ENCODE results near the gene AMOT.
"Not testable (repeated sequence)": the region's sequence is repeated elsewhere in the genome, so short reads cannot be mapped to it uniquely, and the experiment has no call there.

Gene AMOT

DNA sequence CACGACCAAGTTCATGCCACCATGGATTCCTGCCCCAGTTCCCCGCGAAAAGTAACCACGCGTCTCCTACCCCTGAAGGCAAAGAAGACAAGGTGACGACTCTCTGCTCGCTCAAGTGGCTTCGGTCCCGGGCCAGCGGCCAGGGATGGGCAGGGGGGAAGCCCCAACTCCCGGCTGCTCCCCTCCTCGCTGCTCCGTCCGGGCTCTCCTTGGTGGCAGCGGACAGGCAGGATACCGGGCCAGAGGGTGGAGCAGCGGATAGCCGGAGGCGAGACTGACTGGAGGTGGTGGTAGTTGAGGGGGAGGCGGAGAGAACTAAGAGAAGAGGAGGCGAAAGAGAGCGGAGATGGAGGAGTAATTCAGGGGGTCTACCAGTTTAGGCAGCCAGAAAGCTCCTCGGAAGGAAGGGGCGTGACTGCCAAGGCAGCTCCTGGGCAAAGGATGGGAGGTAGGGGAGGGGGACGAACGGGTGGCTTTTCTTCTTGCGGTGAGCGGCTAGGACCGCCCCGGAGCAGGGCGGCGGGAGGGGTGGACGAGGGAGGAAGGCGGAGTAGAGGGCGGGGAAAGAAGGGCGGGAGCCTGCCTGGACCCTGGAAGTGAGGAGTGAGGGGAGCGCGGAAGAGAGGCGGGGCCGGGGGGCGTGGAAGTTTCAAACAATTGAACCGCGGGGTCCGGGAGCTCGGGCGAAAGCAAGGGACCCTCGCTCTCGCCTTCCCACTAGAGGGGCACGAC, at the start of gene AMOT:
Gene AMOT, minus strand, starts transcription at position 450 of the 732 bp plus-strand sequence. CDS start 17,705 bp downstream, outside the sequence.
- no peaks in the 10 kb centered on the region for H3K36me3 ChIP-seq (replicated peaks)
- in situ Hi-C loops (cut with MboI; ENCODE audit: low sequenced_read_pairs) = no loop called here
- DNase-seq (ENCODE audit: low spot score in 2 of 2) = peak; percentile 96 to 99
- H3K4me3 ChIP-seq = peak within 1 kb of the TSS; percentile 78
- H3K4me1 ChIP-seq = peaks cover 59% of the 10 kb centered on the region
- no peaks in the 10 kb centered on the region for H3K27me3 ChIP-seq (ENCODE audit: low read depth)
- H3K9me3 ChIP-seq = no peaks in the 10 kb centered on the region

- in situ Hi-C loops (cut with MboI; ENCODE audit: low sequenced_read_pairs) = no loop called here
- H3K4me1 ChIP-seq = no peaks in the 10 kb centered on the region
- no peaks in the 10 kb centered on the region for H3K9me3 ChIP-seq
- no peak overlapping the region for H3K4me3 ChIP-seq
- H3K36me3 ChIP-seq (replicated peaks) = no peaks in the 10 kb centered on the region
- no peaks in the 10 kb centered on the region for H3K27me3 ChIP-seq (ENCODE audit: low read depth)
- DNase-seq (ENCODE audit: low spot score in 2 of 2) = no peak
These were observed 48.8 kb upstream of the AMOT start for GRCh38 chrX:112889400-112889799.

GRCh38 chrX:112888916-112889315, 48.3 kb upstream of the AMOT start:
- H3K9me3 ChIP-seq = no peaks in the 10 kb centered on the region
- no peak for DNase-seq (ENCODE audit: low spot score in 2 of 2)
- no peak overlapping the region for H3K4me3 ChIP-seq
- no peaks in the 10 kb centered on the region for H3K4me1 ChIP-seq
- H3K36me3 ChIP-seq (replicated peaks) = no peaks in the 10 kb centered on the region
- in situ Hi-C loops (cut with MboI; ENCODE audit: low sequenced_read_pairs) = no loop called here
- no peaks in the 10 kb centered on the region for H3K27me3 ChIP-seq (ENCODE audit: low read depth)

- no peaks in the 10 kb centered on the region for H3K36me3 ChIP-seq (replicated peaks)
- in situ Hi-C loops (cut with MboI; ENCODE audit: low sequenced_read_pairs) = no loop called here
- H3K27me3 ChIP-seq (ENCODE audit: low read depth) = no peaks in the 10 kb centered on the region
These were observed 37.1 kb upstream of the AMOT start for GRCh38 chrX:112877771-112878173.

GRCh38 chrX:112874614-112875013, 34.0 kb upstream of the AMOT start:
- H3K9me3 ChIP-seq = no peaks in the 10 kb centered on the region
- H3K27me3 ChIP-seq (ENCODE audit: low read depth) = no peaks in the 10 kb centered on the region
- in situ Hi-C loops (cut with MboI; ENCODE audit: low sequenced_read_pairs) = no loop called here
- H3K4me3 ChIP-seq = no peak overlapping the region
- H3K4me1 ChIP-seq = peaks cover 47% of the 10 kb centered on the region
- no peak for DNase-seq (ENCODE audit: low spot score in 2 of 2)
- H3K36me3 ChIP-seq (replicated peaks) = no peaks in the 10 kb centered on the region

More at GRCh38 chrX:112877771-112878173, 37.1 kb upstream of the AMOT start:
- DNase-seq (ENCODE audit: low spot score in 2 of 2) = peak; percentile 46 to 82
- Histone ChIP-seq H3K9me3 (no peaks in the 10 kb centered on the region), H3K4me1 (peaks cover 47% of the 10 kb centered on the region), H3K4me3 (no peak overlapping the region)

DNA sequence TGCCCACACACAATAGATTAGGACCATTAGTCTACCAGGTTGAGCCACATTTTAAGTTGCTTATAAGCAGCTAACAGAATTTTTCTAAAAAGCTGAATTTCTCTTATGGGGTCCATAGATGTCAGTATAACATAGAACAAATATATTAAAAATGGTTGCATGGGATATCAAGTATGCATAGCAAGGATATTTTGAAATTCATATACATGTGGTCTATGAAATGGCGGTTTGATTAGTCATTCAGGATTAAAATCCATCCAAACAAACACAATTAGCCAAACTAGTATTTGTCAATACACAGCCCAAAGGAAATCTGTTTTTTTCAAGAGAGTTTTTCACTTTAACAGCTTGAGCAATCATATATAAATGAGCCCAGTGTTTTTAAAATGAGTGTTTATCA, 33.5 kb upstream of the AMOT start:
- no peaks in the 10 kb centered on the region for H3K9me3 ChIP-seq
- H3K4me1 ChIP-seq = peaks cover 45% of the 10 kb centered on the region
- H3K36me3 ChIP-seq (replicated peaks) = no peaks in the 10 kb centered on the region
- peak in 1 of 2 experiments; percentile 49 for DNase-seq (ENCODE audit: low spot score in 2 of 2)
- H3K27me3 ChIP-seq (ENCODE audit: low read depth) = no peaks in the 10 kb centered on the region
- H3K4me3 ChIP-seq = no peak overlapping the region
- in situ Hi-C loops (cut with MboI; ENCODE audit: low sequenced_read_pairs) = no loop called here

- Histone ChIP-seq H3K9me3 (no peaks in the 10 kb centered on the region), H3K36me3 (replicated peaks) (no peaks in the 10 kb centered on the region), H3K4me1 (peaks cover 9% of the 10 kb centered on the region), H3K27me3 (ENCODE audit: low read depth) (no peaks in the 10 kb centered on the region), H3K4me3 (no peak overlapping the region)
- no peak for DNase-seq (ENCODE audit: low spot score in 2 of 2)
- in situ Hi-C loops (cut with MboI; ENCODE audit: low sequenced_read_pairs) = no loop called here
These were observed 28.0 kb upstream of the AMOT start for GRCh38 chrX:112868586-112868985.

GRCh38 chrX:112867570-112867969, 26.9 kb upstream of the AMOT start:
- Histone ChIP-seq H3K9me3 (no peaks in the 10 kb centered on the region), H3K4me1 (peaks cover 9% of the 10 kb centered on the region), H3K36me3 (replicated peaks) (no peaks in the 10 kb centered on the region), H3K27me3 (ENCODE audit: low read depth) (no peaks in the 10 kb centered on the region), H3K4me3 (no peak overlapping the region)
- in situ Hi-C loops (cut with MboI; ENCODE audit: low sequenced_read_pairs) = no loop called here
- peak in 1 of 2 experiments; percentile 19 for DNase-seq (ENCODE audit: low spot score in 2 of 2)

DNA sequence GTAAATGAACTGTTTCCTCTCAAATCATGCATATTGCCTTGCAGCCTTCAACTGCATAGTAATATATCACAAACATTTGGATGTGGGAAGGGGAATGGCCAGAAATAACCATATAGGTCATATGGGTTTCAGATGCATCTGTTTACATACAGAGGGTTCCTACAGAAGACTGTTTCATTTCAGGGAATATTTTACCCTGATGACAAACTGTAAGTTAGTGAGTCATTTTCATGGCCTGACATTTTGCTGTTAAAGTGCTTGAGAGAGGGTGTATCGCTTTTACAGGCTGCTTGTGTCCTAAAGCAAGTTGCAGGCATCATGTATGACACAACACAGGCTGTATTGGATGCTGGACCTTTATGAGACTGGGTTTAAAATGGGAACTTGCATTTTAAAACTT, 25.5 kb upstream of the AMOT start:
- in situ Hi-C loops (cut with MboI; ENCODE audit: low sequenced_read_pairs) = no loop called here
- DNase-seq (ENCODE audit: low spot score in 2 of 2) = no peak
- no peaks in the 10 kb centered on the region for H3K36me3 ChIP-seq (replicated peaks)
- H3K27me3 ChIP-seq (ENCODE audit: low read depth) = no peaks in the 10 kb centered on the region
- H3K4me3 ChIP-seq = no peak overlapping the region
- H3K9me3 ChIP-seq = no peaks in the 10 kb centered on the region
- peaks cover 9% of the 10 kb centered on the region for H3K4me1 ChIP-seq

DNA sequence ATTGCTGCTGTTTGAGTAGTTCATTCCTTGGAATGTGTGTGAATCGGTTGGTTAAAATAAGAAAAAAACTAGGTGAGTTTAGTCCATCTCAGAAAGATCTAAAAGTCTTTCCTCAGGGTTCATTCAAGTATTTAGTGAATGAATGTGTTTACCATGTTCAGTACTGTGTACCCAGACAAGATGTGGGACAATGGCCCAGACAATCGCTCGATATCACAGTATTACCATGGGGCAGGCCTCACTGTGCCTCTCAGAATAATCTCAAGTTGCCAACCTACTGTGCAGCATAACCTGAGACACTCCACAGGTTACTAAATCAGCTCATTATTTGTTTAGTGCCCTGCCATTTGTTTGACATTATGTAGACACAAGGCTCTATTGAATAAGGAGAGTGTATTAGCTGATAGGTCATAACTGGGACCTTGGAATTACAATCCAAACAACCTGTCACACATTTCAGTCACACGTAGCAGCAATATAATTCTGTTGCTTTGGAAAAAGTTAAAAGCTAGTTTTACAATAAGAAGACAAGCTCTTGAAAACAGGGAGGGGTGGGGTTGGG, 24.9 kb upstream of the AMOT start:
- in situ Hi-C loops (cut with MboI; ENCODE audit: low sequenced_read_pairs) = no loop called here
- DNase-seq (ENCODE audit: low spot score in 2 of 2) = peak; percentile 30 to 74

GRCh38 chrX:112863850-112864249, 23.2 kb upstream of the AMOT start:
- H3K4me1 ChIP-seq = peaks cover 9% of the 10 kb centered on the region
- in situ Hi-C loops (cut with MboI; ENCODE audit: low sequenced_read_pairs) = no loop called here
- no peaks in the 10 kb centered on the region for H3K9me3 ChIP-seq
- H3K36me3 ChIP-seq (replicated peaks) = no peaks in the 10 kb centered on the region
- H3K4me3 ChIP-seq = no peak overlapping the region
- no peaks in the 10 kb centered on the region for H3K27me3 ChIP-seq (ENCODE audit: low read depth)
- DNase-seq (ENCODE audit: low spot score in 2 of 2) = no peak

More for the DNA sequence above, 24.9 kb upstream of the AMOT start:
- Histone ChIP-seq H3K27me3 (ENCODE audit: low read depth) (no peaks in the 10 kb centered on the region), H3K9me3 (no peaks in the 10 kb centered on the region), H3K36me3 (replicated peaks) (no peaks in the 10 kb centered on the region), H3K4me1 (peaks cover 9% of the 10 kb centered on the region), H3K4me3 (no peak overlapping the region)

GRCh38 chrX:112857478-112857878, 16.8 kb upstream of the AMOT start:
- DNase-seq (ENCODE audit: low spot score in 2 of 2) = no peak
- Histone ChIP-seq H3K9me3 (no peaks in the 10 kb centered on the region), H3K4me3 (no peak overlapping the region), H3K36me3 (replicated peaks) (no peaks in the 10 kb centered on the region), H3K27me3 (ENCODE audit: low read depth) (no peaks in the 10 kb centered on the region), H3K4me1 (peaks cover 8% of the 10 kb centered on the region)
- in situ Hi-C loops (cut with MboI; ENCODE audit: low sequenced_read_pairs) = no loop called here

DNA sequence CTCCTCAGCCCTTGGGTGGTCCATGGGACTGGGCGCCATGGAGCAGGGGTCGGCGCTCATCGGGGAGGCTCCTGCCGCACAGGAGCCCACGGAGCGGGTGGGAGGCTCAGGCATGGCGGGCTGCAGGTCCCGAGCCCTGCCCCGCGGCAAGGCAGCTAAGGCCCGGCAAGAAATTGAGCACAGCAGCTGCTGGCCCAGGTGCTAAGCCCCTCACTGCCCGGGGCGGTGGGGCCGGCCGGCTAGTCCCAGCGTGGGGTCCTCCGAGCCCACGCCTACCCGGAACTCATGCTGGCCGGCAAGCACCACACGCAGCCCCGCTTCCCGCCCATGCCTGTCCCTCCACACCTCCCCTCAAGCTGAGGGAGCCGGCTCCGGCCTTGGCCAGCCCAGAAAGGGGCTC, 14.3 kb upstream of the AMOT start:
- H3K9me3 ChIP-seq; in situ Hi-C loops (cut with MboI; ENCODE audit: low sequenced_read_pairs); H3K4me3 ChIP-seq; H3K36me3 ChIP-seq (replicated peaks); DNase-seq (ENCODE audit: low spot score in 2 of 2); H3K27me3 ChIP-seq (ENCODE audit: low read depth): not testable (repeated sequence)
- H3K4me1 ChIP-seq = peaks cover 25% of the 10 kb centered on the region

GRCh38 chrX:112852851-112853250, 12.2 kb upstream of the AMOT start:
- no peaks in the 10 kb centered on the region for H3K27me3 ChIP-seq (ENCODE audit: low read depth)
- H3K4me1 ChIP-seq = peaks cover 25% of the 10 kb centered on the region
- no peak for DNase-seq (ENCODE audit: low spot score in 2 of 2)
- no peaks in the 10 kb centered on the region for H3K9me3 ChIP-seq
- H3K4me3 ChIP-seq = no peak overlapping the region
- in situ Hi-C loops (cut with MboI; ENCODE audit: low sequenced_read_pairs) = no loop called here
- no peaks in the 10 kb centered on the region for H3K36me3 ChIP-seq (replicated peaks)

Measured in HAP-1 (cell line).